Measurements from ENCODE around the gene MAN2A1.

GRCh38 chr5:109866051-109866450 lies 176.3 kb downstream of the MAN2A1 start:
- no peak for TF ChIP-seq EZH2 (IDR thresholded peaks at IDR 0.05)
- TF ChIP-seq FOXP2 (optimal IDR thresholded peaks at IDR 0.05; ENCODE audit: control extremely low read depth, extremely low read length, insufficient read depth) = no peak

All from SK-N-MC (cell line).